ENCODE measurements around the gene POLK. TPM values are rescaled to one million over a fixed set of nuclear protein-coding genes. Genes with fewer than 3 reads are reported as not detected.

The POLK gene
- total and polyA plus RNA-seq, 2 of the 8 experiments (the other 6 are each of a cell fraction or from before 2014, with no cell fraction given), result 2.0 to 9.0 TPM

DNA sequence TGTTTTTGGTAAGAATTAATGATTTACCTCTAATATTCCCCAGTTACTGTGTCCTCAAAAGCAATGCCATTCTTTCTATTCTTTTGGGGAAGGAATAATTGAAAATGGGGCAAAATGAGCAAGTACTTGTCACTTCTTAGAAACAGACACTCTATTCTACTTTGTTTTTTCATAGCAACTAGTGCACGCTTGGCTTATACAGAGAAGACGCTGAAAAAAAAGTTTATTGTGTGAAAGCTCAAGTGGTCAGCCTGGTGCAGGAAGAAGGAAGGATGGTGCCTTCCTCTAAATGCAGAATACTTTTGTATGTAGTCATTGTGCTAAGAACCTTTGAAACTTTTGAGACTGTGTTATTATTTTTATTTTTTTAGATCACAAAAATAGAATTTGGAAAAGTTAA is 129.1 kb downstream of the POLK start:
- H3K4me3 ChIP-seq (ENCODE audit: extremely low read depth in 1 of 4, insufficient read depth in 2 of 4, low read depth in 3 of 4, low read length in 4 of 4), result no peak overlapping the region
- ChIA-PET CTCF (ENCODE audit: partially characterized antibody) (interaction anchor here (0.6 kb wide), 1 partner anchor 145 kb away, joined by 5 read pairs; no protein-coding TSS in a partner anchor), POLR2A (ENCODE audit: partially characterized antibody) (no interaction called here)
- no peaks in the 10 kb centered on the region for H3K9me3 ChIP-seq (ENCODE audit: insufficient read depth in 2 of 2, low read depth in 1 of 2, low read length in 1 of 2)
- peaks cover 0 to 2% (median 0%) of the 10 kb centered on the region in 4 experiments; a peak in 2 of 7 replicates for H3K27me3 ChIP-seq (replicated peaks in 1 of 4; ENCODE audit: control insufficient read depth in 3 of 4, extremely low read depth in 1 of 4, insufficient read depth in 3 of 4, low read length in 3 of 4)
- H4K20me1 ChIP-seq (replicated peaks in 1 of 2; ENCODE audit: control insufficient read depth in 1 of 2, insufficient read depth in 2 of 2, low read length in 2 of 2), result no peaks in the 10 kb centered on the region
- no peak overlapping the region for H2AK5ac ChIP-seq (ENCODE audit: low read depth, low read length)
- no peak overlapping the region for H2BK20ac ChIP-seq (ENCODE audit: low read length)
- no peak overlapping the region for H3K56ac ChIP-seq (replicated peaks; ENCODE audit: insufficient read length, low read depth, low read length)
- H3K23ac ChIP-seq (ENCODE audit: insufficient read length), result no peak overlapping the region
- no peaks in the 10 kb centered on the region for H3K4me1 ChIP-seq (replicated peaks in 1 of 4; ENCODE audit: control insufficient read depth in 3 of 4, insufficient read depth in 4 of 4, low read length in 3 of 4)
- no peak overlapping the region for H3K18ac ChIP-seq (ENCODE audit: extremely low read depth, low read length)
- no peak overlapping the region for H3K9ac ChIP-seq (replicated peaks in 1 of 4; ENCODE audit: extremely low read depth in 1 of 4, low read depth in 3 of 4, low read length in 3 of 4)
- H4K8ac ChIP-seq (ENCODE audit: extremely low read depth, insufficient read depth, low read length), result no peak overlapping the region
- no peaks in the 10 kb centered on the region; the same call in 1 of the 2 replicates for H3K23me2 ChIP-seq (ENCODE audit: low read depth, low read length)
- H3K36me3 ChIP-seq (ENCODE audit: control insufficient read depth in 2 of 4, insufficient read depth in 4 of 4, low read length in 3 of 4), result no peaks in the 10 kb centered on the region
- H3K27ac ChIP-seq (ENCODE audit: low read depth, low read length), result no peak overlapping the region
- H2BK5ac ChIP-seq (ENCODE audit: low read depth, low read length), result no peak overlapping the region
- H2BK12ac ChIP-seq (ENCODE audit: low read depth, low read length), result no peak overlapping the region
- 96% methylated on average over 2 of the region's 2 CpGs; no CpG with 5 or more reads in 1 of the 2 experiments for WGBS, 2 experiments (ENCODE audit: extremely low coverage in 1 of 2, insufficient coverage in 1 of 2, insufficient read length in 1 of 2, insufficient replicate concordance in 2 of 2, low coverage in 1 of 2, low lambda C conversion rate in 2 of 2, missing lambda C conversion rate in 1 of 2)
- no peak overlapping the region for H2AFZ ChIP-seq (ENCODE audit: low read length)
- no peak overlapping the region for H3K4me2 ChIP-seq (ENCODE audit: insufficient read depth in 1 of 2, low read depth in 2 of 2, low read length in 2 of 2)
- no peaks in the 10 kb centered on the region for H3K79me1 ChIP-seq (ENCODE audit: low read depth, low read length)
- no peak overlapping the region for H3K14ac ChIP-seq (ENCODE audit: insufficient read length)
- H2BK15ac ChIP-seq (ENCODE audit: low read length), result no peak overlapping the region
- H4K5ac ChIP-seq (ENCODE audit: insufficient read length, low read depth, low read length), result no peak overlapping the region
- H3K4ac ChIP-seq (replicated peaks; ENCODE audit: insufficient read length, low read depth, low read length), result no peak overlapping the region
- FAIRE-seq, result no peak
- H3K79me2 ChIP-seq (ENCODE audit: control insufficient read depth in 1 of 2, insufficient read depth in 2 of 2, low read length in 2 of 2), result no peaks in the 10 kb centered on the region
- DNase-seq (ENCODE audit: low read depth in 1 of 2, low spot score in 2 of 2), result no peak
- no peak overlapping the region for H2BK120ac ChIP-seq (replicated peaks; ENCODE audit: low read depth, low read length)
- H4K91ac ChIP-seq (replicated peaks; ENCODE audit: insufficient read length, low read length), result no peak overlapping the region
- no peak for TF ChIP-seq SIRT6 (IDR thresholded peaks at IDR 0.05; ENCODE audit: low read length)
- no peak for TF ChIP-seq POLR2AphosphoS5 (IDR thresholded peaks at IDR 0.05; ENCODE audit: low read depth, low read length)
- TF ChIP-seq, protein P1, sequence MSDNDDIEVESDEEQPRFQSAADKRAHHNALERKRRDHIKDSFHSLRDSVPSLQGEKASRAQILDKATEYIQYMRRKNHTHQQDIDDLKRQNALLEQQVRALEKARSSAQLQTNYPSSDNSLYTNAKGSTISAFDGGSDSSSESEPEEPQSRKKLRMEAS (IDR thresholded peaks at IDR 0.05), result no peak
- TF ChIP-seq YY1 (IDR thresholded peaks at IDR 0.05; ENCODE audit: low read depth, low read length), result no peak
- TF ChIP-seq RAD21 (IDR thresholded peaks at IDR 0.05 in 1 of 2, conservative IDR thresholded peaks at IDR 0.05 in 1 of 2; ENCODE audit: low read depth in 2 of 2, low read length in 2 of 2), result no peak
